ENCODE data around the gene WLS.

WLS gene

GRCh38 chr1:68129536-68130250 is 102.6 kb downstream of the WLS start:
- DNase-seq = no peak

GRCh38 chr1:68128820-68129219 is 103.5 kb downstream of the WLS start:
- DNase-seq = no peak

GRCh38 chr1:68128157-68128556 is 104.2 kb downstream of the WLS start:
- DNase-seq = no peak

GRCh38 chr1:68121536-68121935 is 110.8 kb downstream of the WLS start:
- no peak for DNase-seq

- peak in 1 of 2 experiments; percentile 57 for DNase-seq
Measured at GRCh38 chr1:68120136-68120791, 112.1 kb downstream of the WLS start.

DNA sequence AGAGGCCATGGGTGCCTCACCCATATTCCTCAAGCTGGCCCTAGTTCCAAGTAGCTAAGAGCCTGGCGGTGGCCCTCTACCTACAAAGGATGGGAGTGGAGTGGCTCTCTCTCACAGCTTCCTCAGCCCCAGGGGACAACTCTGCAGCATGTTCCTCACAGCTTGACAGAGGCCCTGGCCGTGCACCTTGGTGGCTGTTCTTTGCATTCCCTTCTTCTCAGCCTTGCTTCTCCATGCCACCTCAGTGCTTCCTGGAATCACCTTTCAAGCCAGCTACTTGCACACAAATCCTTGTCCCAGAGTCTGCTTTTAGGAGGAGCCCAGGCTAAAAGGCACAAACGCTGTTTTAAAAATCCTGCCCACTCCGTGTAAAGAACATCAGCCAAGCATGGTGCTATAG is 112.9 kb downstream of the WLS start:
- no peak for DNase-seq

- DNase-seq = no peak
Measured at GRCh38 chr1:68117416-68117815, 114.9 kb downstream of the WLS start.

DNA sequence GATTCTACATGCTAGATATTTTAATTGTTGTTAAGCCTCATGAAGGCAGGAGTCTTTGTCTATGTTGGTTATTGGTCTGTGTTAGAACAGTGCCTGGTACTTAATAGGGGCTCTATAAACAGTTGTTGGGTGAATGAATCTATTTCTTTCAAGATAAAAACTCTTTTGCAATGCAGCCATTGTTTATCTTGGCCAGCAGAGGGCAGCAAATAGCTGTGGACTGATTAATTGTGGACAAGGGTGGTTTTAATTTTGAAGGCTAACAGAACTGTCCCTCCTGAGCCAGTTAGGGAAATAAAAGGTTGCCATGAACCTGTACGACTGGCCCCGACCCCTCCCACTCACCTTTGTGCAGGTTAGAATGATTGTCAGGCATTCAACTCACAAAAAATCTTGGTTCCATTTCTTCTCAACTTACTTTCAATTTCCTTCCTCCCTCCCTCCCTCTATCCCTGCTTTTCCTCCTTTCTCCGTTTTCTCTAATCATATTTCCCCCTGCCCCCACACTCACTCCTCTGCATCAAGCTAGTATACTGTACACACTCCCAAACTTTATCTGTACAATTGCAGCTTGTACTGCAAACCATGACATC is 115.6 kb downstream of the WLS start:
- peak in 1 of 2 experiments; percentile 33 for DNase-seq

- DNase-seq = no peak
Measured at GRCh38 chr1:68115308-68115707, 117.0 kb downstream of the WLS start.

- DNase-seq = no peak
Measured at GRCh38 chr1:68113966-68114365, 118.4 kb downstream of the WLS start.

- peak in 1 of 2 experiments; percentile 32 for DNase-seq
Measured at GRCh38 chr1:68112835-68113243, 119.5 kb downstream of the WLS start.

GRCh38 chr1:68111519-68112436 is 120.5 kb downstream of the WLS start:
- DNase-seq = peak in 1 of 2 experiments; percentile 41

DNA sequence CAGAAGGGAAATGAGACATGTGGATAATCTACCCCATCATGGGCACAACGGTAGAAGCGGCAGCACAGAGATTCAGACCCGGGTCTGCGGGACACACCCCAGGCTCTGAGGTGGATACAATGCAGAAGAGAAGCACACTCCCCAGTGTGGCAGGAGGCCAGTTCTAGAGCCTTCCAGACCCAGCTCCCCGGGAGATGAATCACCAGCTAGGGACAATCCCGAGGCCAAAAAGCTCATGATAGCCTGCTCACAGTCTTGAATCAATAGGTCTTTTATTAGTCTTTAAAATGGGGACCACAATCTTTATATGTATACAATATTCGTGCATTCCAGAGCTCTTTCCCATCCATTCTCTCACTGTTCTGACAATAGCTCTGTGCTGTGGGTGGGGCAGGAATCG is 124.6 kb downstream of the WLS start:
- no peak for DNase-seq

DNA sequence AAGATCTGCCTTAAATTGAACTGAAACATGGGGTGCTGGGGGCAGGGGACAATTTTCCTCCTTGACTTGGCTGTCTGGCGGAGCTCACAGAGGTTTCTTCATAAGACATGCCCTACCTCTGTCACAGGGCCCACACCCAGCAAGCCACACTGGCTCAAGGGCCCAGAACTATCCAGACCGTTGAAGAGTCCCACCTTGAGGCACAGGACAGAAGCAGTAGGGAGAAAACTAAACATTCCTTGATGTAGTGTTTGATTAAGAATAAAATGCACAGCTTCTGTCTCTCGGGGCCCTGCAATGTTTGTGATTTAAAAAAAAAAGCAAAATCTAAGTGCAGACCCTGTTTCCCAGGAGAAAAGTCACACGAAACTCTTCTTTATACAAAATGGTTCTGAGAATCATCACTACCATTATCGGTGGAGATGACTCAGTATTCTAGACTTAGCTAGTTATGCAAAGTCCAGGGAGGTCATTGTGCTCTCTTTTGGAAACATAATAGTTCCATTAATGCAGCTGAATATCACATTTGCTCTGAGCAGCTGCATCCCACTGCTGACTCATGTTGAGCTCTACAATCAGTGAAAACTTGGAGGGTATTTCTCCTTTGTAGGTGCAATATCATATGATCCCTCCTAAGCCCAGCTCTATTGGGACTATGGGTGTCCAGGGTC is 128.3 kb downstream of the WLS start:
- no peak for DNase-seq

DNA sequence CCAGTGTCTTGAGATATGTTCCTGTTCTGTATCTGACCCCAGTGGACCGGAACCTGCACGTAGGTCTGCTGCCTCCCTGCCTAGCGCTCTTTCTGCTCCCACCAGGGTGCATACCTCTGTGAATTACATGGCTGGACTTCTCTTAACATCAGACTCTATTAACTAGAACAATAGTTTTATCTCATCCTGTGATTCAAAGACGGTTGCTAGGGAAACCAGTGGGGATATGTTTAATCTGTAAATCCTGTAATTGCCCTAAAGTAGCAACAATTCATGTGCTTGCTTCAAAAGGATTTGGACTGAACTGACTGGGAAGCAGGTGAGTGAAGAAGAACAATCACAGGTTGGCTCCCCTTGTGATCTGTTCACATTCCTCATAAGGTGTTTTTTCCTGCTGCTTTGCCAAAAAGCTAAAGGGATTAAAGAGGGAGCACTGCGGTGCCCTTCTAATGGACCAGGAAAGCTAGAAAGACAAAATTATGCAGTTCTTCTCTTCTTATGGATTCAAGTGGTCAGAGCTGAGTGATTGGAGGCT is 129.2 kb downstream of the WLS start:
- no peak for DNase-seq

- no peak for DNase-seq
Measured at GRCh38 chr1:68101829-68102228, 130.5 kb downstream of the WLS start.

- DNase-seq = no peak
Measured at GRCh38 chr1:68100571-68100970, 131.8 kb downstream of the WLS start.

DNA sequence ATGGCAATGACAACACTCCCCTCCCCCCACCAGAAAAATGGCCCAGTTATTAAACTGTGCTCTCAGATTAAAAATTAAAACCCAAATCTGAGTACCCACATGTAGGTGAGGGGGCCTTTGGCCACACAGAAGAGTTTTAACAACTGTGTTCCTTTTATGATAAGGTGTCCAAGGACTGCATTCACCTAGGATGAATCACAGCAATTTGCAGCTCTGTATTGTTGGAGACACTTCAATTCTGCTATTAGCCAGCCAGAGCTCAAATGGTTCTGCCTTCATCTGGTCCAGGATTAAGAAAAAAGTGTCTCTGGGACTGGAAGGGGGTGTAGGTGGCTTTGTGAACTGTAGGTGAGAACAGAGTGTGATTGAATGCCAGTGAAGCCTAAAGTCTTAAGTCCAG is 138.6 kb downstream of the WLS start:
- no peak for DNase-seq

- DNase-seq = no peak
Measured at GRCh38 chr1:68087184-68087583, 145.1 kb downstream of the WLS start.

DNA sequence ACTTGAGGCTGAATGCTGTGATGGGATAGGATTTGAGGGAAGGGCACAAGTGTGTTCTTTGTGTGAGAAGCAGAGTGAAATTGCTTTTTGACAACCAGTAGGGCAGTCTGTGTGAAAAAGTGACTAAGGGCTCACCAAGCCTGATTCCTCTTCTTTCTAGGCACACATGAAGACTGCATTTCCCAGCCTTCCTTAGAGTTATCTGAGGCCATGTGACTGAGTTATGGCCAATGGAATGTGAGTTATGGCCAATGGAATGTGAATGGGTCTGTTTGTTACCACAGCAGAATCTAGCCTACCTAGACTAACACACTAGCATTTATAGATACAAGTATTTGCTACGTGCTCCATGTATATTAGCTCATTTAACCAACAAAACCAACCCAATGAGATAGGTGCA is 146.6 kb downstream of the WLS start:
- DNase-seq = no peak

DNA sequence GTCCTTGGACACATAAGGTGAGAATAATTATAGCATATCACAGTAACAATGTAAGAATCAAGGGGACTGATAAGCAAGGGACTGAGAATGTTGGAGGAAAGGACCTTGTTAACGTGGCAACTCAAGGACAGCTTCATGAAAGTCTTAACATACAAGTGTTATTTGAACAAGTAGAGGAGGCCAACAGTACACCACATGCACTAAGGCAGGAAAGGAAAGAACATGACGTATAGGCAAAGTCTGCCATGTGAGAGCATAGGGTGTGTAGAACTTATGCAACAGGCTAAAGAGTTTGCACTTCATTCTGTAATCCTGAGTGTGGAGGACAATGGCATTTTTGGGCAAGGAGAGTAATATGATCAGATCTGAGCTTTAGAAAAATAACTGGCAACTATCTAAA is 148.6 kb downstream of the WLS start:
- DNase-seq = no peak

GRCh38 chr1:68081775-68082283 is 150.5 kb downstream of the WLS start:
- no peak for DNase-seq
